NCI-H345 treated with DMSO at 0.1 percent for 48 hours (cell line): ENCODE data around the gene TAF1C.

ENCODE experiments used
- DNase-seq: peaks from one replicate; lab custom pipeline; 2025; ENCODE audit not compliant: unreplicated experiment; lab: John Stamatoyannopoulos, UW

TAF1C gene

DNA sequence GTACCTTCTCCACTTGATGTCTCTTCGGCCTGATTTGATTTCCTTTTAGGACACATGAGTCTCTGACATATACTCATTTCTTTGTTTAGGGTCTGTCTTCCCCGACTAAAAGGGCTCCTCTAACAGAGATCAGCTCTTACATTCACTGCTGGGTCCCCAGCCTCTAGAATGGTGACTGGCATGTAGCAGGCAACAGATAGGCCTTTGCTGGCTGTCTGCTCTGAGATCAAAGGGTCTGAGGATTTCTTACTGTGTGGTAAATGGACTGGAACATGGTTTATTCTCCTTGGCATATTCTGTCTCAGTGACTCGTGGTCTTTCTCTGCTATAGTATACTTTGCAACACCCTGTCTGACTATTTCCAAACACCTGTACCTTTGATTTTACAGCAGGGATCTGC lies 25.1 kb downstream of the TAF1C start:
- DNase-seq: no peak

DNA sequence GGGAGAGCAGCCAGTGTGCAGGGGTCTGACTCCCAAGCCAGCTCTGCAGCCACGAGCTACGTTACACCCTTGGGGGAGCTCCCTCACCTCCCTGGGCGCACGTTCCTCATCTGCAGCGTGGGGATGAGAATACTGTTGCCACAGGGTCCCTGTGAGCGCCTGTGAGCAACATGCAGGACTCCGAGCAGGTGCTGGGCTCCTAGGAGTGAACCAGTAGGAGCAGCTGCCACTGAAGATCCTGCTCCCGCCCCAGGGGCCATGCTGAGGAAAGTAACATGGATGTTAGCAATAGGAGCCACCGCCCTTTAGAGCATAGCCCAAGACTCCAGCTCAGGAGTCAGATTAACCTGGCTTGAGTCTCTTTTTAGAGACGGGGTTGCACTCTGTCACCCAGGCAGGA lies 25.8 kb downstream of the TAF1C start:
- DNase-seq: no peak

DNA sequence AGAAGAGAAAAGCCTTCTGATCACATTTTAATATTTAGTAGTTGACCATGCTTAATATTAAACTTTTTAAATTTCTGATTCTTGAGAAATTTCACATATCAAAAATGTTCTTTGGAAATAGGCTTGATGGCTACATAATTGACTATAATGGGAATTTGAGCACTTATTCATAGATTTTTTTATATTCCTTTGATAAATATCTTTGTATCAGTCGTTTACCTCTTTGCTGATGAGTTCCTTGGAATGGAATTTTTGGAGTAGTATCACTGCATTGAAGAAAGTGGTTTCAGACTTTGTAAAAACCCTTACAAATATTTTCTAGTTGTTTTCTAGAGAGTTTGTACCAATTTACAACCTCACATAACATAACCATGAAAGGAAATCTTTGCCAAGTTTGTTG lies 27.1 kb downstream of the TAF1C start:
- no peak for DNase-seq

DNA sequence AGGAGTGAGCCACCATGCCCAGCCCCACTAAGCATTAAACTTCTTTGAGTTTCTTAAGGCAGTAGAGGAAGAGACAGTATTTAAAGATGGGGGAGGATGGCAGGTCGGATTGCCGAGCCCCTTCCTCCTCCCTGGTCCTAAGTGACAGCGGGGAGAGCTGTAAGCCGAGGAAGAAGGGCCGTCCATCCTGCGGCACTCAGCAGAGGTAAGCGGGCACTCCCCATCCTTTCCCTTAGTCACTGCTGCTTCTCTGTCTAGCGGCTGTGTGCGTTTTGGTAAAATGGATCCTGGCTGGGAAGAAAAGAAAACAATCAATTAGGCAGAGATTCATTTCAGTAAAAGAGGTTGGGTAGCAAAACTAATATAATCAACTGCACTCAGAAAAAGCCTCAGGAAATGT lies 27.9 kb downstream of the TAF1C start:
- no peak for DNase-seq

DNA sequence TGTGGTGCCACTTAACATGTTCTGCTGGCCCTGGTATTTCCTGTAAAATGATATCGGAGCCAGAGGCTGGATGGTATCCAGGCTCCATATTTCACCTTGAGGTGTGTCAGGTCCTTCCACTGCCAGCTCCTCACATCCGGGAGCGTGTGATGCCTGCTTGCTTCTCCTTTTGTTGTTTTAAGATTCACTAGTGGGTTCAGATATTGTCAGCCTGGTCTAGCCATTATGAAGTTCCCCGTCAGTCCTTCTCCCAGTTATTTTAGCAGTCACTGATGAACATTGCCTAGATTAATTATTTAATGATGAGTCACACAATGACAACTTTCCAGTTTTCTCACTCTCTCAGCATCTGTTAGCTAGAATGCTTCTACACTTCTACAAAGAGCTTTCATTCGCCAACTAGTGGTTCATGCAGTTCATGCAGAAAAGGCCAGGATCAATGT lies 30.5 kb downstream of the TAF1C start:
- DNase-seq: no peak

DNA sequence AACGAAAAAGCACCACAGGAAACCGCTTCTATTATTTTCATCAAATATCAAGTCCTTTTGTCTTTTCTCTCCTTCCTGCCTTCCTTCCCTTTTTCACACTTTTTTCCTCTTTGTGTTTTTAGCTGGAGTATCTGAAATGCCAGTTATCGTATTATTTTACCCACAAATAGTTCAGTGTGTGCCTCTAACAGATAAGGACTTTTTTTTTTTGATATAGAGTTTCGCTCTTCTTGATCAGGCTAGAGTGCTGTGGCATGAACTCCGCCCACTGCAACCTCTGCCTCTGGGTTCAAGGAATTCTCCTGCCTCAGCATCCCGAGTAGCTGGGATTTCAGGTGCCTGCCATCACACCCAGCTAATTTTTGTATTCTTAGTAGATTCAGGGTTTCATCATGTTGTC lies 31.1 kb downstream of the TAF1C start:
- no peak for DNase-seq

DNA sequence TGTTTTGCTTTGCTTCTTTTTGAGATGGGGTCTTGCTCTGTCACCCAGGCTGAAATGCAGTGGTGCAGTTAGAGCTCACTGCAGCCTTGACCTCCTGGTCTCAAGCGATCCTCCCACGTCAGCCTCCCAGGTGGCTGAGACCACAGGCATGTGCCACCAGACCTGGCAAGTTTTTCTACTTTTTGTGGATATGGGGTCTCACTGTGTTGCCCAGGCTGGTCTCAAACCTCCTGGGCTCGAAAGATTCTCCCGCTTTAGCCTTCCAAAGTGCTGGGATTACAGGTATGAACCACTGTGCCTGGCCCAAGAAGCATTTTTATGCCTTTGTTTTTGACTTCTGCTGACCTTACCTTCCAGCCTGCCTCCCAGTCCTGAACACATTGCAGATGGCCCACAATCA lies 31.6 kb downstream of the TAF1C start:
- no peak for DNase-seq

DNA sequence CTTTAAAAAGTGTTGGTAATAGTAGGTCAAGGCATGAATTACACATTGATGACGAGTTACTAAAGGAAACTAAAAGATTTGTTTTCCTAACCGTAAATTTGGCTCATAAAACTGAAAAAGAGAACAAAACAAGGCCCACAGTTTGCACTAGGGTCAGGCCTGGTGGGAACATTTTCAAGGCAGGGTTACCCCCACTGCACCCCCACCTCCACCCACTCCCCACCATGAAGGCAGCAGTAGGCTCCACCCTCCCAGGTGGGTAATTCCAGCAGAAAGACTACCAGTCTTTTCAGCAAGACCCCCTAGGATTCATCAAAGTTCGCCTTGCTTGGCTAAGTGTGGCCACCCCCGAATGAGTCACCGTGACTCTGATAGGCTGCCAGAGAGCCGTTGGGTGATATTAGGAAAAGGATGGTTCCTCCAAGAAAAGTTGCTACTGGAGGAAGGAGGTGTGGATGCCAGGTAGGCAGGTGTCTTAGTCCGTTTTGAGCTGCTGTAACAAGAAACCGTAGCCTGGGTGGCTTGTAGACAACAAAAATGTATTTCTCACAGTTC lies 33.1 kb downstream of the TAF1C start:
- DNase-seq: no peak

DNA sequence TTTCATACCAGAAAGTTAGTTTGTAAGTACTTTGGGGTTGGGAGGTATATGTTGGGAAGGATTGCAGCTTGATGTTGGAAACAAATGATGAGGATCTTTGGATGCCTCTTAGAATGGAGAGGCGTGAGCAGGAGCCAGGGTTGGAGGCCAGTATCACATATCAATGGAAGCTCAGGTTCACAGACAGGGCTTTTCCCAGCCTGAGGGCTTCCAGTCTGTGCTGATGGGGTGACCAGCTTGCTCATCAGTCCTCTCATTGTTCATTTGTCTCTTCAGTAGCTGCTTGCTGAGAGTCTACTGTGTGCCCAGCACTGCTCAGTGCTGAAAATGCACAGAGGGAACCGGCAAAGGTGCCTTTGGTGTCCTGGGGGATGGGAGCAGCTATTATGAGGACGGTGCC lies 35.9 kb downstream of the TAF1C start:
- no peak for DNase-seq

DNA sequence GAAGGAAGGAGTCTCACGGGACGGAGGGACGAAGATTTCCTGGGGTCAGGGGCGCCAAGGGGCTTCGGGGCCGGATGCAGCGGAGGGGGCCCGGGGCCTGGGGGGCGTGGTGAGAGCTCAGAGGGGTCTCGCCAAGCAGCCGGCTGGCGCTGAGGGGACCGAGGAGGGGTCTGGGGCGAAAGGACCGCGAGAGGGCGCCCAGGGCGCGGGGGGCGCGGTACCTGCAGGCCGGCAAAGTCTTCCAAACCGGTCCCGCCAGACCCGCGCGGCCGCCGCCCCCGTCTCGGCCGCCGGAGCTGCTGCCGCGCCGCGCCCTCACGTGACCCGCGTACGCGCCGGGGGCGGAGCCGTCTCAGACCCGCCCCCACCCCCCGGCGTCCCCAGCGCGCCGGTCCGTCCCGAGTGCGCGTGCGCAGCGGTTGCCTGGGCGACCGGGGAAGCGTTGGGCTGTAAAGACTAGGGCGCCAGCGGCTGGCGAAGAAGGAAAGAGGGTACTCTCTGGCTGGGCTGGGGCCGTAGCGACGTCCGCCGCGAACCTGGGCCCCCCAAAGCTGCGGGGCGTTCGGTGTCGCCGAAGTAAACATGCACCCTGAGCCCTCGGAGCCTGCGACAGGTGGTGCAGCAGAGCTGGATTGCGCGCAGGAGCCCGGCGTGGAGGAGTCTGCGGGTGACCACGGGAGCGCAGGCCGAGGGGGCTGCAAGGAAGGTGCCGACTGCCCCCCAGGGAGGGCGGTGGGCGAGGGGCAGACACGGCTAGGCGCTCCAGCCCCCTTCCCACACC lies 41.8 kb downstream of the TAF1C start, which contains the start of the genes DNAAF1 and HSDL1:
Gene DNAAF1 (plus strand): TSS at position 450 of the 781 bp plus-strand sequence. CDS start 133 bp downstream, at position 583.
Gene HSDL1 (minus strand): TSS at position 319 of the 781 bp plus-strand sequence. CDS start 13,856 bp downstream, outside the sequence.
- peak; percentile 55 for DNase-seq

DNA sequence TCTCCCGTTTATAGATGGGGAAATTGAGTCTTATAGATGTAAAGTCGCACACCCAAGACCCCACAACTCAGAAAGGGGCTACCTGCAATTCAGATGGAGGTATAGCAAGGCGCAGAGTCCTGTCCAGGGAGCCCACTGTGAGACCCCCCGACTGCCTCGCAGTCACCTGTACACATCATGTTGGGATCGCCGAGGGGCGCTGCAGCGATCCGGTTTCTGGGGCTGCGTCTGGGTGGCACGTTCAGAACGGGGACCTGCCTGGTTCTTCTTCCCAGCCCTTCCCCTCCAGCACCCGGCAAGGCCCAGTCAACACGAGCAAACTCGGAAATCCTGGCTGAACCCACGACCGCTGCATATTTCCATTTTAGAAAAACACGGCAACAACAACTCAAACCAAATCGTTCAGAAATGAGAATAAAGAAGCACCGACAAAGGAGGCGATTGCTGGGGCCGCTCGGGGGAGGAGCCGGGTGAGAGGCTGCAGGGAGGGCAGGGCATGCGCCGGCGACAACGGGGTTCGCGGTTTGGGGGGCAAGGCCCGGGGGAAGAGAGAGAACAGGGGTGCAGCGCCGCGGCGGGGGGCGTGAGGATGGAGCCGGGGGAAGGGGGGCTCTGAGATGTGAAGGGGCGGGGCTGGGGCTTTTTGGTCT lies 42.5 kb downstream of the TAF1C start:
- no peak for DNase-seq

DNA sequence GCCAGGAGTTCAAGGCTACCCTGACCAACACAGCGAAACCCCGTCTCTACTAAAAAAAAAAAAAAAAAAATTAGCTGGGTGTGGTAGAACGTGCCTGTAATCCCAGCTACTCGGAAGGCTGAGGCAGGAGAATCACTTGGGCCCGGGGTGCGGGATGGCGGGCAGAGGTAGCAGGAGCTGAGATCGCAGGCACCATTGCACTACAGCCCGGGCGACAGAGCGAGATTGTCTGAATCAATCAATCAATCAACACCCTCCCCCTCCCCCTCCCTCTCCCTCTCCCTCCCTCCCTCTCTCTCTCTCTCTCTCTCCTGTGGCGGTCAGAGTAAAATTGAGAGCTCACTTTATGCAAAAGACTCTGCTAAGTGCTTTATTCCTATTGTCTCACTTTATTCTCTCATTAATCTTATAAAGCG lies 43.1 kb downstream of the TAF1C start:
- DNase-seq: no peak

DNA sequence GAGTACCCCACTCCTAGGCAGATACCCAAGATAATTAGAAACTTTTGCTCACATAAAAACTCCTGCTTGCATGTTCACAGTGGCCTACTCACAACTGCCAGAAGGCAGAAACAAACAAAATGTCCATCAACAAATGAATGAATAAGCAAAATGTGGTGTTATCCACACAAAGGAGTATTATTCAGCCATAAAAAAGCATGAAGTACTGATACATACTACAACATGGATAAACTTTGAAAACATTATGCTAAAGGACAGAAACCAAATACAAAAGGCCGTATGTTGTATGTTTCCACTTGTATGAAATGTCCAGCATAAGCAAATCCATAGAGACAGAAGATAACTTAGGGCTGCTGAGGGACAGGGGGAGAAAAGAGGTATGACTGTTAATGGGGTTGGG lies 43.8 kb downstream of the TAF1C start:
- no peak for DNase-seq

DNA sequence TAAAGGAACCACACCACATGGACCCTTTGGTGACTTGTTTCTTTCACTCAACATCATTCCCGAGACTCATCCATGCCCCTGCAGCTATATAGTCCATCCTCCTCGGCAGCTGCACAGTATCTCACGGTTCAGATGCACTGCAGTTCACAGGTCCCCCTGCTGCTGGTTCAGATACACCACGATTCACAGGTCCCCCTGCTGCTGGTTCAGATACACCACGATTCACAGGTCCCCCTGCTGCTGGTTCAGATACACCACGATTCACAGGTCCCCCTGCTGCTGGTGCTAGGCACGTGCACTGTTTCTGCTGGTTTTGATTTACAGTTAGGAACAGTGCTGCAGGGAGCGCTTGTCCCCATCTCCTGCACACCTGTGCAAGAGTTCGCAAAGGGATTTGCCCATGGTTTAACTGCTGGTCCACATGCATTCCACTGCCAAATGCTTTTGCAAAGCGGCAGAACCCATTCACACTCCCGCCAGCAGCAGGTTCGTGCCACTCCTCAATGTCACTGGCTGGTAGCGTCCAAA lies 45.6 kb downstream of the TAF1C start:
- DNase-seq: no peak

DNA sequence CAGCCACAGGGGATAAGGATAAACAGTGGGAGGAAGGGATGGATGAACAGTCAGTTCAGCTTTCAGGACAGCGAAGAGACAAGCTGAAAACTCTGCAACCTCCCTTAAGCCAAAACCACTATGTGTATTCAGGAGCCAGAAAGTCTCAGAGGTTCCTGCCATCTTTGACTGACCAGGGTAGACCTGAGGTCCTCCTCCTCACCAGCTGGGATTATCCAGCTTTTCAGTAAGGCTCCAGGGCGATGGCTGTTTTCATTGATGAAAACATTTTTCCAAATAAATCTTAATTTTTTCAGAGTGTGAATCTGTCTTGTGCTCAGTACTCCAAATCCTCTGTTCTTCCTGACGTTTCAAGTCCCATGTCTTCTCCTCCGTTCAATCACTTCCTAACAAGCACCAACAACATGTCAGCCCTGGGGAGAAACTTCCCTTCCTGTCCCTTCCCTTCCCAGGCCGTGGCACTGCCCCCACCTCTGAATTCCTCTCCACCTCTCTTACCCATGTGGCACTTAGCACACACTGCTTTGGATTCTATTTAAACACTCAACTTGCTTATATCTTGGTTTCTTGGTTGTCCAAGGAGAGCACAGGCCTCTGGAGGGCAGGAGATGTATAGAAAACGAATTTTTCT lies 47.1 kb downstream of the TAF1C start:
- no peak for DNase-seq

DNA sequence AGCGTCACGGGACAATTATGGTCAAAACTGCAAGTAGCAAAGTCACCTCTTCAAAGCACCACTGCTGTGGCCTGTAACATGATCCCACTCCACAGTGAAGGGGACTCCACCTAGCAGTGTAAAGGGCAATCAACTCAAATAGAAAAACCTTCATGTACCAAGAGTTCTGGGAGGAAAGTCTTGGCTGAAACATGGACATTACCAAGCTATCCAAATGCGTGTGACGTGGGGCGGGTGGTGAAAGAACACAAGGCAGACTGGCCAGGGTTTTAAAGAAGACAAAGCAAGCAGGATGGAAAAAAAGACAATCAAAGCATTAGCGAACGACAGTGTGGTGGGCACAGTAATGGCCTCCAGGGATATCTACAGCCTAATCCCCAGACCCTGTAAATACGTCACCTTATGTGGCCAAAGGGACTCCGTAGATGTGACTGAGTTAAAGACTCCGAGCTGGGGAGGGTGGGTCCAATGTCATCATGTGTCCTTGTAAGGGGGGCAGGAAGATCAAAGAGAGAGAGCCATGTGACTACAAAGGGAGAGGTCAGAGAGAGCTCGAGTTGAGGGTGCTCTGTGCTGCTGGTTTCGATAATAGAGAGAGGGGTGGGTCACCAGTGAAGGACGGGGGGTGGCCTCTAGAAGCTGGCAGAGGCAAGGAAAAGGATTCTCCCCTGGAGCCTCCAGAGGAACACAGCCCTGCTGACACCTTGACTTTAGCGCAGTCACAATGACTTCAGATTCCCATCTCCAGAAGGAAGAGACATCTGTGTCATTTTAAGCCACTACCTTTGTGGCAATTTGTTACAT lies 47.8 kb downstream of the TAF1C start:
- peak; percentile 14 for DNase-seq

DNA sequence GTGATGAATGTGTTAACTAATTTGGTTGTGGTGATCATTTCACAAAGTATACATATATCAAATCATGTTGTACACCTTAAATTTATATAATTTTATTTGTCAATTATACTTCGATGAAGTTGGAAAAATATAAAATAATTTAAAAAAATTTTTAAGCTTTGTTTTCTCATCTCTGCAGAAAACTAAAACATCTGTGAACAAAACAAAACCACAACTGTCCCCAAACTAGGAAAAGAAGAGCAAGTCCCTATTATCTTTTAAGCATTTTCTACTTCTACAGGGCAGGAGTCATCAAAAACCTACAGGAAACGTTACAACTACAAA lies 48.4 kb downstream of the TAF1C start:
- no peak for DNase-seq

DNA sequence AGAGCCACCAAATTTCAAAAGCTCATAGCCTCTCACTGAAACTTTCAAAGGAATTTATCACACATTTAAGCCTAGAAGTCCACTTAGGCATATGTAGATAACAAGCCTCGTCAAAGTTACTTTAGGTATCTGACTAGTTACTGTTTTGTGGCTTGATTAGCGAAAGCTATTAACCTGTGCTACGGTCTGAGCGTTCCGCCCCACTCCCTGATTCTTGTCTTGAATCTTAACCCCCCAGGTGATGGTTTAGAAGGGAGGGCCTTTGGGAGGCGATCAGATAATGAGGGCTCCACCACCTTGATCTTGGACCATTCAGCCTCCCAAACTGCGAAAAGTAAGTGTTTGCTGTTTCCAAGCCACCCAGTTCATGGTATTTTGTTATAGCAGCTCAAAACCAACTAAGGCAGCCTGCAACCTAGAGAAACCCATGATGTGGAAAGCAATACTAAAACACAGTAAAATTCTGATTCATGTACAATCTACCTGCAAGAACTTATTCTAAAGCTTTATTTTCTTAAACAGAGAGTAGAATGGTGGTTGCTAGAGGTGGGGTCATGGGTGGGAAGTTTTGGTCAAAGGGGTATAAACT lies 49.0 kb downstream of the TAF1C start:
- no peak for DNase-seq

DNA sequence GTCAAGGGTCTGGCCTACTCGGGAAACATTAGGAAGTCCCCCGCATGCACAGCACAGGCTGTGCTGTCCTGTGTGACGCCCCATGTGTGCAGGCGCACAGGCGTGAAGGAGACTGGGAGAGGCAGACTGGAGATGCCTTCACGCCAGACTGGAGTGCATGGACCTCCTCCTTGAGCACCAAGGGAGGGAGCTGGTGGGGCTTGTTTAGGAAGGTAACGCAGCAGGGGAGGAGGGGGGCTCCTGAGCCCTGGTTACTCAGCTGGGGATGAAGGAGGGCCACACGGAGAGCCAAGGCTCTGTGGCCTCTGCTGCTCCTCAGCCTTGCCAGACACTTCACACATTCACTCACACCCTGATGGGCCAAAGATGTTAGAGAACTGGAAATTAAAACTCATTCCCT lies 49.6 kb downstream of the TAF1C start:
- DNase-seq: no peak

DNA sequence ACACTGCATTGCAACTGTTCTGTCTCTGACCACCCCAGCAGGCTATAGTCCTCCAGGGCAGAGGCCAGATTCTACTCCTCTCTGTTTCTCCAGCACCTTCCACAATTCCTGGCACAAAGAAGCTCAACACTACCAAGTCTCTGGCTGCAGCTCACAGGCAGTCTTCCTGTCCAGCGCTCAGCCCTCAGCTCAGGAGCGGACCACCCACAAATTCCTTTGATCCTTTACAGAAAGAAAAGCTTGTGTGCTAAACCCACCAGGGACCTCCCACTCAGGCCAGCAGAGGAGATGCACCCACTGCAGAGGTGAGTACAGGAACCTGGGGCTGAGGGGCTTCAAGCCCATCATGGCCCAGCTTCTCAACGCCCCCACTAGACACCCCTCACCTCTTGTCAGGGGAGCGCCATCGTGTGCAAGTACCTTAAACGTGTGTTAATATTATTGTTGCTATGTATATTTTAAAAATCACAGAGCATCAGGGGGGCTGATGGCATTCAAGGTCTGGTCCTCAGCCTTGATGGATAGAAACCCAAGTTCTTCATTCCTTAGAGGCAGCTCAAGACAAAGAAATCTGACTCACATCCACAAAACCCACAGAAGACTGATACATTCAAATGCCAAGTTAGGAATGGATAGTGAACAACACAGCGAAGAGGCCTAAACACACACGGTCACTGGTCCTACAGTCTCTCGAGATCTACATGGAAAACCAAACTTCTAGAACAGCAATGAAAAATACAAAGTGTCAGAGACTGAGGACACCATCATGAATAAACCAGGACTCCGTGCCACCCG lies 50.3 kb downstream of the TAF1C start:
- no peak for DNase-seq
